Hepatocyte (in vitro differentiated cells): ENCODE results near the gene FOCAD. TPM values are rescaled to one million over a fixed set of nuclear protein-coding genes. Genes with fewer than 3 reads are reported as not detected.

ENCODE experiments used
- DNase-seq: peaks from one replicate; pipeline ENCODE4 v3.0.0-alpha.2; 2016; ENCODE audit warnings: low spot score
- H2AFZ ChIP-seq: fragments of 200-600 bp; sonication (generic); 2 replicates; pipeline ENCODE4 v1.6.0; 2016; ENCODE audit warnings: antibody characterized with exemption, mild to moderate bottlenecking
- H3K27ac ChIP-seq: fragments of 200-600 bp; sonication (generic); 2 replicates; pipeline ENCODE4 v1.5.1; 2016; ENCODE audit warnings: mild to moderate bottlenecking
- H3K27me3 ChIP-seq: fragments of 200-600 bp; sonication (generic); 2 replicates; pipeline ENCODE4 v1.6.1; 2016
- H3K36me3 ChIP-seq: fragments of 200-600 bp; sonication (generic); replicated peaks from 2 replicates; pipeline ENCODE4 v1.5.1; 2016; ENCODE audit warnings: low read depth; ENCODE audit not compliant: insufficient read depth
- H3K4me1 ChIP-seq: fragments of 200-600 bp; sonication (generic); 2 replicates; pipeline ENCODE4 v1.5.1; 2016; ENCODE audit warnings: mild to moderate bottlenecking, moderate library complexity; ENCODE audit not compliant: insufficient read depth
- H3K4me2 ChIP-seq: fragments of 200-600 bp; sonication (generic); 2 replicates; pipeline ENCODE4 v1.6.0; 2016
- H3K4me3 ChIP-seq: fragments of 200-600 bp; sonication (generic); 2 replicates; pipeline ENCODE4 v1.5.1; 2016; ENCODE audit warnings: mild to moderate bottlenecking
- H3K79me2 ChIP-seq: fragments of 200-600 bp; sonication (generic); 2 replicates; pipeline ENCODE4 v1.6.0; 2017; ENCODE audit warnings: mild to moderate bottlenecking
- H3K9me2 ChIP-seq: fragments of 200-600 bp; sonication (generic); replicated peaks from 2 replicates; pipeline ENCODE4 v1.6.0; 2017; ENCODE audit warnings: mild to moderate bottlenecking; ENCODE audit not compliant: insufficient read depth
- H3K9me3 ChIP-seq: fragments of 200-600 bp; sonication (generic); 2 replicates; pipeline ENCODE4 v1.5.1; 2016; ENCODE audit warnings: low read depth, mild to moderate bottlenecking
- H4K20me1 ChIP-seq: fragments of 200-600 bp; sonication (generic); 2 replicates; pipeline ENCODE4 v1.6.0; 2016; ENCODE audit warnings: mild to moderate bottlenecking; ENCODE audit not compliant: insufficient read depth, poor library complexity, severe bottlenecking
- EZH2 ChIP-seq: fragments of 200-600 bp; sonication (generic); IDR thresholded peaks from 2 replicates; pipeline ENCODE4 v1.6.1; 2016; ENCODE audit warnings: antibody characterized with exemption, mild to moderate bottlenecking, borderline replicate concordance
- EZH2phosphoT487 ChIP-seq: fragments of 200-600 bp; sonication (generic); IDR thresholded peaks from one replicate; pipeline ENCODE4 v1.6.1; 2018; ENCODE audit warnings: antibody characterized with exemption, mild to moderate bottlenecking, low read depth, moderate library complexity; ENCODE audit not compliant: unreplicated experiment, severe bottlenecking
- WGBS: methylation state at CpG from one replicate; pipeline ENCODE4 v1.1.6; 2016; ENCODE audit warnings: low lambda C conversion rate; ENCODE audit errors: missing lambda C conversion rate; 5-methylcytosine and 5-hydroxymethylcytosine counted together
- polyA plus RNA-seq: library from polyadenylated mRNA; unstranded; fragments of >200 nt; fragmentation: Nextera tagmentation; extraction: Ambion mirVana; gene quantifications from 2 replicates; pipeline ENCODE4 v1.2.1, GENCODE V29; 2016
- total RNA-seq: library from RNA; depleted of rRNA; stranded (reverse); fragments of >200 nt; gene quantifications from 2 replicates; pipeline ENCODE4 v1.2.3, GENCODE V29; 2014
- TF ChIP-seq, protein P1 (sequence below): fragments of 200-600 bp; sonication (generic); IDR thresholded peaks from 2 replicates; pipeline ENCODE4 v1.5.1; 2016; ENCODE audit warnings: antibody characterized with exemption, mild to moderate bottlenecking; ENCODE audit not compliant: poor library complexity

FOCAD gene
- total and polyA plus RNA-seq, 2 experiments from 2014 or later, result 21.7 to 54.1 TPM

DNA sequence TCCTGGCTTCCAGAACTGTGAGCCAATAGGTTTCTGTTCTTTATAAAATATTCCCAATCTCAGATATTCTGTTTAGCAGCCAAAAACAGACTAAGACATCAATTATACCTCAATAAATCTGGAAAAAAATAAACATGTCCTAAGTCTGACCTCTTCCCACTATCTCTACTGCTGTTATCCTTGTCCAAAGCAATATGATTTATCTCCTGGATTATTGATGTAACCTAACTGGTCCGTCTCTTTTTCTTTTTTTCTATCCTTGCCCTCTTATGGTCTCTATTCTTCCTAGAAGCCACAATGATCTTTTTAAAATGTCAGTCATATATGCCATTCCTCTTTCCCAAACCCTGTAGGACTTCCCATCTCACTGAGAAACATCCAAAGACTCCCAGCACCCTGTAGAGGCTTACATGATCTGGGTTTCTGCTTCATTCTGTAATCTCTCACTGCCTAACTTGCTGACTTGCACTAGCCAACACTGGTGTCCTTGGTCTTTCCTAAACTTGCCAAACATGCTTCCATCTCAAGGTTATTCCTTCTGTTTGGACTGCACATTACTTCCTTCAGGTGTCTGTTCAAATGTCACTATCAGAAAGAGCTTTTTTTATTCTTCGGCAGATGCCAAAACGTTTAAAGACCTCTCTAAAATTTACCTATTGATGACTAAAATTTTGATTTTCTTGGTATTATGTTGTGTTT, 13.1 kb downstream of the FOCAD start:
- peaks cover 11% of the 10 kb centered on the region for H4K20me1 ChIP-seq
- H3K4me2 ChIP-seq, result no peak overlapping the region
- H3K9me2 ChIP-seq, result no peaks in the 10 kb centered on the region
- DNase-seq, result no peak
- TF ChIP-seq EZH2phosphoT487, result no peak
- no peak for TF ChIP-seq EZH2
- TF ChIP-seq, protein P1, sequence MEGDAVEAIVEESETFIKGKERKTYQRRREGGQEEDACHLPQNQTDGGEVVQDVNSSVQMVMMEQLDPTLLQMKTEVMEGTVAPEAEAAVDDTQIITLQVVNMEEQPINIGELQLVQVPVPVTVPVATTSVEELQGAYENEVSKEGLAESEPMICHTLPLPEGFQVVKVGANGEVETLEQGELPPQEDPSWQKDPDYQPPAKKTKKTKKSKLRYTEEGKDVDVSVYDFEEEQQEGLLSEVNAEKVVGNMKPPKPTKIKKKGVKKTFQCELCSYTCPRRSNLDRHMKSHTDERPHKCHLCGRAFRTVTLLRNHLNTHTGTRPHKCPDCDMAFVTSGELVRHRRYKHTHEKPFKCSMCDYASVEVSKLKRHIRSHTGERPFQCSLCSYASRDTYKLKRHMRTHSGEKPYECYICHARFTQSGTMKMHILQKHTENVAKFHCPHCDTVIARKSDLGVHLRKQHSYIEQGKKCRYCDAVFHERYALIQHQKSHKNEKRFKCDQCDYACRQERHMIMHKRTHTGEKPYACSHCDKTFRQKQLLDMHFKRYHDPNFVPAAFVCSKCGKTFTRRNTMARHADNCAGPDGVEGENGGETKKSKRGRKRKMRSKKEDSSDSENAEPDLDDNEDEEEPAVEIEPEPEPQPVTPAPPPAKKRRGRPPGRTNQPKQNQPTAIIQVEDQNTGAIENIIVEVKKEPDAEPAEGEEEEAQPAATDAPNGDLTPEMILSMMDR, result no peak
- peaks cover 9% of the 10 kb centered on the region for H3K4me1 ChIP-seq
- H3K27me3 ChIP-seq, result no peaks in the 10 kb centered on the region
- H3K9me3 ChIP-seq, result no peaks in the 10 kb centered on the region
- H3K79me2 ChIP-seq, result peaks cover 88% of the 10 kb centered on the region
- WGBS, result 82% methylated on average over 3 of the region's 3 CpGs
- H3K4me3 ChIP-seq, result no peak overlapping the region
- H3K36me3 ChIP-seq, result no peaks in the 10 kb centered on the region
- H2AFZ ChIP-seq, result no peak overlapping the region
- no peak overlapping the region for H3K27ac ChIP-seq

DNA sequence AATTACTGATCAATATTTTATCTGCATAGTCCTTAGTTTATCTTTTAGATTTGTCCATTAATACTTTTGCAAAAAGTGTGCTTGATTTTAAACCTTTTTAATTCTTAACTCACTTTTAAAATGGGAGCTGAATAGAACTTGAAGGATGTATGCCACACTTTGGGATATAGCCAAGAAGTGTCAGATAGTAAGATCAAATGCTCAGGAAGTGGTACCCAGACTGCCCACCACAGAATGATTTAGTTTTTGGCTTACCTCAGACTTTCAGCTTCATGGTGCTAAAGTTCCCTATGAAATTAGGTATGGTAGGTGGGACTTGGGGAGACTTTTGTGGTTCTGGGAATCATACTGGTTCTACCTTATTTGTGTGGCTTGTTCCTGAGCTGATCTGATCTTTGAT, 14.7 kb downstream of the FOCAD start:
- Histone ChIP-seq H3K4me3 (no peak overlapping the region), H3K27ac (no peak overlapping the region), H3K27me3 (no peaks in the 10 kb centered on the region), H3K9me3 (no peaks in the 10 kb centered on the region), H3K4me2 (no peak overlapping the region), H3K79me2 (peaks cover 88% of the 10 kb centered on the region), H3K36me3 (no peaks in the 10 kb centered on the region), H4K20me1 (peaks cover 11% of the 10 kb centered on the region), H3K9me2 (no peaks in the 10 kb centered on the region), H3K4me1 (no peaks in the 10 kb centered on the region), H2AFZ (no peak overlapping the region)
- no peak for DNase-seq
- TF ChIP-seq EZH2phosphoT487 (no peak), EZH2 (no peak)
- TF ChIP-seq, protein P1, result no peak

GRCh38 chr9:20701060-20701459, 17.0 kb downstream of the FOCAD start:
- no peak overlapping the region for H3K27ac ChIP-seq
- peaks cover 77% of the 10 kb centered on the region for H3K79me2 ChIP-seq
- H4K20me1 ChIP-seq, result peaks cover 14% of the 10 kb centered on the region
- H3K9me3 ChIP-seq, result no peaks in the 10 kb centered on the region
- no peaks in the 10 kb centered on the region for H3K4me1 ChIP-seq
- H3K36me3 ChIP-seq, result no peaks in the 10 kb centered on the region
- TF ChIP-seq EZH2 (no peak), EZH2phosphoT487 (no peak)
- TF ChIP-seq, protein P1, result no peak
- no peaks in the 10 kb centered on the region for H3K9me2 ChIP-seq
- no peak overlapping the region for H2AFZ ChIP-seq
- no peak overlapping the region for H3K4me2 ChIP-seq
- DNase-seq, result no peak
- H3K27me3 ChIP-seq, result no peaks in the 10 kb centered on the region
- WGBS, result 37% methylated on average over 1 of the region's 1 CpG
- no peak overlapping the region for H3K4me3 ChIP-seq

DNA sequence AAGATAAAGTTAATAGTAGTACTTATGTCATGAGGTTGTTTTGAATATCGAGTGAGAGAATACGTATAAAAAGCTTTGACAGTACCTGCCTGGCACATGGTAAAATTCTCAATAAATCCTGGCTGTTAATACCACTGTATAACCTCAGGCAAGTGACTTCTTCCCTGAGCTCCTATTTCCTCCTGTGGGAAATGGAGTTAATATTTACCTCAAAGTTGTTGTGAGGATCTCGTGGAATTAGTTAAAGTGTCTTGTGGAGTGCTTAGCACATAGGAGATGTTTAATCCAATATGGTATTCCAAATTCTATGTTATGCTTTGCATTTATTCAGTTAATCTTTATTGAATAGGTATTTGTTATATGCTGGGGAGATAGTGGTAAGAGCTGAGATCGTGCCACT, 18.5 kb downstream of the FOCAD start:
- Histone ChIP-seq H3K4me1 (no peaks in the 10 kb centered on the region), H3K9me2 (no peaks in the 10 kb centered on the region), H4K20me1 (peaks cover 14% of the 10 kb centered on the region), H3K27me3 (no peaks in the 10 kb centered on the region), H3K36me3 (no peaks in the 10 kb centered on the region), H3K4me2 (no peak overlapping the region), H2AFZ (no peak overlapping the region), H3K9me3 (no peaks in the 10 kb centered on the region), H3K27ac (no peak overlapping the region), H3K79me2 (peaks cover 70% of the 10 kb centered on the region), H3K4me3 (no peak overlapping the region)
- DNase-seq, result no peak
- TF ChIP-seq, protein P1, result no peak
- TF ChIP-seq EZH2, result no peak
- no peak for TF ChIP-seq EZH2phosphoT487
- 68% methylated on average over 4 of the region's 4 CpGs for WGBS
